Right atrium auricular region (tissue), 2 donors: ENCODE results near the gene BRIP1. TPM values are rescaled to one million over a fixed set of nuclear protein-coding genes. Genes with fewer than 3 reads are reported as not detected.
"Not testable (repeated sequence)": the region's sequence is repeated elsewhere in the genome, so short reads cannot be mapped to it uniquely, and the experiment has no call there.

Experiments used
- DNase-seq: peaks from one replicate; pipeline ENCODE4 v3.0.0-alpha.2; 2019; ENCODE audit warnings: low spot score
- H3K27ac ChIP-seq, 2 donors: fragments of 200-600 bp; sonication (generic); 1 replicate in 1 of 2; 2 replicates in 1 of 2; pipeline ENCODE4 v1.5.1; 2016 to 2019
- H3K27me3 ChIP-seq, 2 donors: fragments of 200-600 bp; sonication (generic); one replicate each; pipeline versions ENCODE4 v1.5.1 to v1.6.0; 2017 to 2019
- H3K36me3 ChIP-seq: fragments of 200-600 bp; sonication (generic); one replicate; pipeline ENCODE4 v1.5.1; 2016
- H3K4me1 ChIP-seq, 2 donors: fragments of 200-600 bp; sonication (generic); one replicate each; pipeline versions ENCODE4 v1.5.1 to v1.6.0; 2017 to 2019
- H3K4me3 ChIP-seq, 2 donors: fragments of 200-600 bp; sonication (generic); 1 replicate in 1 of 2; 2 replicates in 1 of 2; pipeline ENCODE4 v1.5.1; 2017 to 2019; ENCODE audit warnings: mild to moderate bottlenecking in 1 of 2, moderate library complexity in 1 of 2
- H3K9me3 ChIP-seq, 2 donors: fragments of 200-600 bp; sonication (generic); one replicate each; pipeline ENCODE4 v1.5.1; 2019
- total RNA-seq, 2 donors: library from RNA; depleted of rRNA; stranded (reverse); fragments of >200 nt; gene quantifications; one replicate each; pipeline ENCODE4 v1.1.0, GENCODE V29; 2016
- TF ChIP-seq, protein P1 (sequence below), 2 donors: fragments of 200-600 bp; sonication (generic); IDR thresholded peaks; one replicate each; pipeline ENCODE4 v1.5.1; 2019; ENCODE audit warnings: antibody characterized with exemption in 2 of 2

The BRIP1 gene
- total RNA-seq, 2 donors from 2014 or later, result not detected

DNA sequence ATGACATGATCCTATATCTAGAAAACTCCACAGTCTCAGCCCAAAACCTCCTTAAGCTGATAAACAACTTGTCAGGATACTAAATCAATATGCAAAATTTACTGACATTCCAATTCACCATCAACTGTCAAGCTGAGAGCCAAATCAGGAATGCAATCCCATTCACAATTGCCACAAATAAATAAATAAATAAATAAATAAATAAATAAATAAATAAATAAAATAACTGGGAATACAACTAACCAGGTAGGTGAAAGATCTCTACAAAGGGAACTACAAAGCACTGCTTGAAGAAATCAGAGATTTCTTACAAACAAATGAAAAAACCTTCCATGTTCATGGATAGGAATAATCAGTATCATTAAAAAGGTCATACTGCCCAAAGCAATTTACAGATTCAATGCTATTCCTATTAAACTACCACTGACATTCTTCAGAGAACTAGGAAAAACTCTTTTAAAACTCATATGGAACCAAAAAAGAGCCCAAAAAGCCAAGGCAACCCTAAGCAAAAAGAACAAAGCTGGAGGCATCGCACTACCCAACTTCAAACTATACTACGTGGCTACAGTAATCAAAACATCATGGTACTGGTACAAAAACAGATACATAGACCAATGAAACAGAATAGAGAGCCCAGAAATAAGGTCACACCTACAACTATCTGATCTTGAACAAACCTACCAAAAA, 37.7 kb downstream of the BRIP1 start:
- Histone ChIP-seq H3K9me3 (peaks cover 0 to 19% of the 10 kb centered on the region in 2 donors), H3K27me3 (no peaks in the 10 kb centered on the region), H3K4me1 (no peaks in the 10 kb centered on the region), H3K27ac (no peak overlapping the region), H3K4me3 (no peak overlapping the region), H3K36me3 (no peaks in the 10 kb centered on the region)
- TF ChIP-seq, protein P1, sequence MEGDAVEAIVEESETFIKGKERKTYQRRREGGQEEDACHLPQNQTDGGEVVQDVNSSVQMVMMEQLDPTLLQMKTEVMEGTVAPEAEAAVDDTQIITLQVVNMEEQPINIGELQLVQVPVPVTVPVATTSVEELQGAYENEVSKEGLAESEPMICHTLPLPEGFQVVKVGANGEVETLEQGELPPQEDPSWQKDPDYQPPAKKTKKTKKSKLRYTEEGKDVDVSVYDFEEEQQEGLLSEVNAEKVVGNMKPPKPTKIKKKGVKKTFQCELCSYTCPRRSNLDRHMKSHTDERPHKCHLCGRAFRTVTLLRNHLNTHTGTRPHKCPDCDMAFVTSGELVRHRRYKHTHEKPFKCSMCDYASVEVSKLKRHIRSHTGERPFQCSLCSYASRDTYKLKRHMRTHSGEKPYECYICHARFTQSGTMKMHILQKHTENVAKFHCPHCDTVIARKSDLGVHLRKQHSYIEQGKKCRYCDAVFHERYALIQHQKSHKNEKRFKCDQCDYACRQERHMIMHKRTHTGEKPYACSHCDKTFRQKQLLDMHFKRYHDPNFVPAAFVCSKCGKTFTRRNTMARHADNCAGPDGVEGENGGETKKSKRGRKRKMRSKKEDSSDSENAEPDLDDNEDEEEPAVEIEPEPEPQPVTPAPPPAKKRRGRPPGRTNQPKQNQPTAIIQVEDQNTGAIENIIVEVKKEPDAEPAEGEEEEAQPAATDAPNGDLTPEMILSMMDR (IDR thresholded peaks at IDR 0.05), result no peak
- no peak for DNase-seq

DNA sequence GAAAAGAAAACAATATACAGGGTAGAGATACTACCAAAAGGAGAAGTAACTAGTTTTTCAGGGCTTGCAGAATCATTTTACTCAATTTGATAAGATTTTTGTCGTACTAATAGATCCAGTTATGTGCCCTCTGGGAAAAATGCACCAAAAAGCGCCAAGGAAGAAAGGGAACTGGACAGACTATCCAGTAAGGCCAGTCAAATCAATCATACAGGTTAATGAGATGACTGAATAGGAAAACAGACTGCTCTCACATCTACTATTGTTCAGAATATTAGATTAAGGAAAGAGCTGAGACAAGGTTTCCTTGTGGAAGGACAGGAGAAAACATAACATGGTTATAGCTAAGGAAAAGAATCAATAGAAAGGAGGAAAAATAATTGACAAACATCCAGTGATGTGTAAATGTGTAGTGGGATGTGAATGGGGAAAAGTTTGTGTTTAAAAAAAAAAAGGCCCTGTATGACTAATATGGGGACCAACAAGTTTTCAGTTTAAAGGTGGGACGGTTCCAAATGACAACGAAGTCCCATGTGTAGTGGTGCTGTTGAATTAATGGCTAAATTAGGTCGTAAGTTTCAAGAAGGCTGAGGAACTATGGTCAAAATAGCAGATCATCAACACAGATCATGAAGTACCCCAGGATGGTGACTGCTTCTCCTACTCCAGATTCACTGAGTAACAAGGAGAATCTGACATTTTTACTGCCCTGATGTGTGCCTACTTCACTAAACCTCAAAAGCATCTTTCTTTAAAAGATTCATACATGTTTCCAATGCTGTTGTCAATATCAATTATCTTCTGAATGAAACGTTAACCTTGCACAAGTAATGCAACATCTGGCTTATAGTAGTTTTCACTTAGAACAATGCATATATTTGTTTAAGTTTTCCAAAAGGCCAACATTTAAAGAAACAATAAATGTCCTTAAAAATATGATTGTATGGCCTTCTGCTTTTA, 40.7 kb downstream of the BRIP1 start:
- peaks cover 0 to 13% of the 10 kb centered on the region in 2 donors for H3K9me3 ChIP-seq
- H3K36me3 ChIP-seq, result no peaks in the 10 kb centered on the region
- DNase-seq, result no peak
- no peaks in the 10 kb centered on the region for H3K27me3 ChIP-seq
- TF ChIP-seq, protein P1 (IDR thresholded peaks at IDR 0.05), result no peak
- H3K4me1 ChIP-seq, result no peaks in the 10 kb centered on the region
- no peak overlapping the region for H3K27ac ChIP-seq
- H3K4me3 ChIP-seq, result no peak overlapping the region

DNA sequence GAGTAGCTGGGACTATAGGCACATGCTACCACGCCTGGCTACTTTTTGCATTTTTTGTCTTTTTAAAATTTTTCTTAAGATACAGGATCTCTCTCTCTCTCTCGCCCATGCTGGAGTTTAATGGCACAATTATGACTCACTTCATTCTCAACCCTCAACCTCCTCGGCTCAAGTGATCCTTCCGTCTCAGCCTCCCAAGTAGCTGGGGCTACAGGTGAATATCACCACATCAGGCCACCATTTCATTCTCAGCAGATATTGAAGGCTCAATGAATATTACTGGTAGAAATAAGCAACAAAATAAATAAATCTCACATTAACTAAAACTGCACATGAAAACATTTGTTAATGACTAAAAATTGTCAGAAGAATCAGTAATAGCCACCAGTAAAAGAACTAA, 41.7 kb downstream of the BRIP1 start:
- TF ChIP-seq, protein P1 (IDR thresholded peaks at IDR 0.05), result no peak
- no peaks in the 10 kb centered on the region for H3K4me1 ChIP-seq
- H3K4me3 ChIP-seq, result no peak overlapping the region
- no peaks in the 10 kb centered on the region for H3K36me3 ChIP-seq
- no peaks in the 10 kb centered on the region for H3K27me3 ChIP-seq
- peaks cover 0 to 10% of the 10 kb centered on the region in 2 donors for H3K9me3 ChIP-seq
- H3K27ac ChIP-seq, result no peak overlapping the region
- no peak for DNase-seq

DNA sequence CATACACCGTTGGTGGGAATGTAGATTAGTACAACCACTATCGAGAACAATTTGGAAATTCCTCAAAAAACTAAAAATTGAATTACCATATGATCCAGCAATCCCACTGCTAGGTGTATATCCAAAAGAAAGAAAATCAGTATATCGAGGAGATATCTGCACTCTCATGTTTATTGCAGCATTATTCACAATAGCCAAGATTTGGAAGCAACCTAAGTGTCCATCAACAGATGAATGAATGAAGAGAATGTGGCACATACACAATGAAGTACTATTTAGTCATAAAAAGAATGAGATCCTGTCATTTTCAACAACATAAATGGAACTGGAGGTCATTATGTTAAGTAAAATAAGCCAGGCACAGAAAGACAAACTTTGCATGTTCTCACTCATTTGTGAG, 44.1 kb downstream of the BRIP1 start:
- H3K4me3 ChIP-seq, H3K4me1 ChIP-seq, H3K27ac ChIP-seq, DNase-seq, H3K9me3 ChIP-seq, H3K36me3 ChIP-seq, H3K27me3 ChIP-seq: not testable (repeated sequence)

DNA sequence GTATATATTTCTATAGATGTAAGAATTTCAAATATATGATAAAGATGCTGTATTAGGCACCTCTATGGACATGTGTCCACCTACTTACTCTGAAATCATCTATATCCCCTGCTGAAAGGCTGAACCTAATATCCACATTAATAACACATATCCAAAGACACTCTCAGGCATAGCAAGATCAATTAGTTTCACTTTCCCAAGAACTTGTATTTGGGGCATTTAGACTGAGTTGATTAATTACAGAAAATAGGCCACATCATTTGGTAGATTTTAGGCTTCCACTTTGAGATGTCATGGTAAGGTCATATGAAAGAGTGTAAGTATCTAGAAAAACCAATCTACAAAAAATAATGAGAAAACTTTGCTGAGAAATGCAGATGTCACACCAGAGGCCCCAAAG, 45.1 kb downstream of the BRIP1 start:
- no peak for DNase-seq
- Histone ChIP-seq H3K27me3 (no peaks in the 10 kb centered on the region), H3K27ac (no peak overlapping the region), H3K4me1 (no peaks in the 10 kb centered on the region), H3K36me3 (no peaks in the 10 kb centered on the region), H3K4me3 (no peak overlapping the region), H3K9me3 (no peaks in the 10 kb centered on the region)
- TF ChIP-seq, protein P1 (IDR thresholded peaks at IDR 0.05), result no peak

DNA sequence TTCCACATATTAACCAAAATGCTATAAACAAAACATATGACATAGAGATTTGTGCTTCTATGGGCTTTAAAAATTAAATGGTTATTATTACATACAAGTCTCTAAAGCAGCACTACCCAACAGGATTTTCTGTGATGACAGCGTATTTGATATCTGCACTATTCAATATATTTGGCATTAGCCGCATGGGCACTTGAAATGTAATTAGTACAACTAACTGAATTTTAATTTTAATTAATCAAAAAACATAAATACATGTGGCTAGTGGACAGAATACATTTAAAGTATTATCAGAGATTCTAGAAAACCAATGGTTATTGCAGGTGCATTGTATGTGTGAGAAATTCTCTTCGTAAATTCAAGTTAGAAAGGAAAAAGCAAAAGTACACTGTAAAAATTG, 45.9 kb downstream of the BRIP1 start:
- TF ChIP-seq, protein P1 (IDR thresholded peaks at IDR 0.05), result no peak
- H3K4me3 ChIP-seq, result no peak overlapping the region
- H3K9me3 ChIP-seq, result no peaks in the 10 kb centered on the region

More for the DNA sequence above, 45.9 kb downstream of the BRIP1 start:
- H3K36me3 ChIP-seq, result no peaks in the 10 kb centered on the region
- DNase-seq, result no peak
- no peaks in the 10 kb centered on the region for H3K27me3 ChIP-seq
- no peak overlapping the region for H3K27ac ChIP-seq
- no peaks in the 10 kb centered on the region for H3K4me1 ChIP-seq
